Activated CD4-positive, alpha-beta memory T cell treated with anti-CD3 and anti-CD28 coated beads for 36 hours (primary cell): ENCODE data around the gene SIPA1L3. TPM values are rescaled to one million over a fixed set of nuclear protein-coding genes. Genes with fewer than 3 reads are reported as not detected.

Source experiments
- CTCF ChIA-PET: fragments of 350-600 bp; sonication (Branson Sonifier 250); formaldehyde crosslinking; loops from one replicate; lab custom pipeline; 2021; ENCODE audit warnings: antibody characterized with exemption, inconsistent platforms; lab: Charles Lee
- POLR2A ChIA-PET: fragments of 350-600 bp; sonication (Branson Sonifier 250); formaldehyde crosslinking; loops from one replicate; lab custom pipeline; 2021; ENCODE audit warnings: antibody characterized with exemption; lab: Charles Lee
- DNase-seq: peaks from one replicate; pipeline ENCODE4 v3.0.0-alpha.2; 2020
- H3K27ac Mint-ChIP-seq: one replicate; pipeline ENCODE4 v1.8.0; 2021; ENCODE audit warnings: mixed read lengths
- H3K27me3 Mint-ChIP-seq: one replicate; pipeline ENCODE4 v1.8.0; 2021; ENCODE audit warnings: mixed read lengths
- H3K36me3 Mint-ChIP-seq: one replicate; pipeline ENCODE4 v1.8.0; 2021; ENCODE audit warnings: mixed read lengths
- H3K4me1 Mint-ChIP-seq: one replicate; pipeline ENCODE4 v1.8.0; 2021; ENCODE audit warnings: low read depth, mixed read lengths
- H3K4me3 Mint-ChIP-seq: one replicate; pipeline ENCODE4 v1.8.0; 2021; ENCODE audit warnings: mild to moderate bottlenecking, mixed read lengths
- H3K9me3 Mint-ChIP-seq: one replicate; pipeline ENCODE4 v1.8.0; 2021; ENCODE audit warnings: mixed read lengths
- intact Hi-C: fragments of 100-400 bp; cut with micrococcal nuclease; formaldehyde crosslinking; loops from one replicate; pipeline ENCODE4 v1.15.1; 2023
- total RNA-seq, 2 experiments: library from RNA; stranded (reverse); gene quantifications; one replicate each; pipeline ENCODE4 v1.2.3, GENCODE V29; 2021

Gene SIPA1L3
- total RNA-seq, 2 experiments from 2014 or later, result 10.3 to 12.1 TPM

DNA sequence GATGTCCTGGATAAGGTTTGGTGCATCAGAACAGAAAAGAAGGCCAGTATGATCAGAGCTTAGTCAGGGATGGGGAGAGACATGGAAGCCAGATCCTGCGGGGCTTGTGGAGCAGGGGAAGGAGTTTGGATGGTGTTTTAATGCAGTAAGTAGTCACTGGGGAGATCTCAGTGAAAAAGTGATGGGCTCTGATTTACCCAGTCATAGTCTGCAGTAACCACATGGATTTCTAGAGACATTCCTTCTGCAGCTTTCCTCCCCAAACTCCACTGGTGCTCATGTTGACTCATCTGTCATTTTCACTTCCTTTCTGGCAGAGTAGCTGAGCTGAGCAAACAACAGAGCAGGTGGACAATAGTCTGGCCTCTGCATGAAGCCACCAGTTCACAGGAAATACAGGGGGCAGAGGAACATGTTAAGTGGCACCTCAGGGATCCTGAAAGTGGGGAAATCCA is 172.9 kb downstream of the SIPA1L3 start:
- peak; percentile 19 for DNase-seq
- Mint-ChIP-seq H3K36me3 (peaks cover 8% of the 10 kb centered on the region), H3K4me3 (no peak overlapping the region), H3K27me3 (no peaks in the 10 kb centered on the region), H3K9me3 (peaks cover 3% of the 10 kb centered on the region), H3K27ac (peak overlapping the region; percentile 54), H3K4me1 (peaks cover 16% of the 10 kb centered on the region)
- CTCF ChIA-PET, result interaction anchor here (1.0 to 1.7 kb wide), 4 partner anchors 15 to 177 kb away, joined by 3 to 11 read pairs (median 6); partner anchors contain the start of genes SIPA1L3 and WDR87
- POLR2A ChIA-PET, result interaction anchor here (1.8 to 2.1 kb wide), 2 partner anchors 31 to 77 kb away, joined by 6 to 8 read pairs; no protein-coding TSS in a partner anchor
- intact Hi-C loops, result loop anchor here (2.0 kb wide), 1 partner anchor 77 kb away; no protein-coding TSS in a partner anchor

DNA sequence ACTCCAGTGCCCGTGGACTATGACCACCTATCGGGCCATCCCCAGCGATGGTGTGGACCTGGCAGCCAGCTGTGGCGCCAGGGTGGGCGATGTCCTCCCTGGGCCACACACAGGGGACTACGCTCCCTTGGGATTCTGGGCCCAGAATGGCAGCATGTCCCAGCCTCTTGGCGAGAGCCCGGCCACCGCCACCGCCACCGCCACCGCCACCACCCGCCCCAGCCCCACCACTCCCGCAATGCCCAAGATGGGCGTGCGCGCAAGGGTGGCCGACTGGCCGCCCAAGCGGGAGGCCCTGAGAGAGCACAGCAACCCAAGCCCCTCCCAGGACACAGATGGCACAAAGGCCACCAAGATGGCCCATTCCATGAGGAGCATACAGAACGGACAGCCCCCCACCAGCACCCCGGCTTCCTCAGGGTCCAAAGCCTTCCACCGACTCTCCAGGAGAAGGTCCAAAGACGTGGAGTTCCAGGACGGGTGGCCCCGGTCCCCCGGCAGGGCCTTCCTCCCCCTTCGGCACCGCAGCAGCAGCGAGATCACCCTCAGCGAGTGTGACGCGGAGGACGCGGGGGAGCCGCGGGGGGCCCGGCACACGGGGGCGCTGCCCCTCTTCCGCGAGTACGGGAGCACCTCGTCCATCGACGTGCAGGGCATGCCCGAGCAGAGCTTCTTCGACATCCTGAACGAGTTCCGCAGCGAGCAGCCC is 174.7 kb downstream of the SIPA1L3 start:
- intact Hi-C loops, result loop anchor here (1.0 to 2.0 kb wide), 3 partner anchors 32 to 174 kb away; partner anchors contain the start of gene SIPA1L3
- POLR2A ChIA-PET, result interaction anchor here (1.0 to 2.1 kb wide), 3 partner anchors 9 to 78 kb away, joined by 3 to 8 read pairs (median 6); no protein-coding TSS in a partner anchor
- CTCF ChIA-PET, result interaction anchor here (1.0 to 1.6 kb wide), 2 partner anchors 179 to 253 kb away, joined by 3 to 11 read pairs; no protein-coding TSS in a partner anchor

DNA sequence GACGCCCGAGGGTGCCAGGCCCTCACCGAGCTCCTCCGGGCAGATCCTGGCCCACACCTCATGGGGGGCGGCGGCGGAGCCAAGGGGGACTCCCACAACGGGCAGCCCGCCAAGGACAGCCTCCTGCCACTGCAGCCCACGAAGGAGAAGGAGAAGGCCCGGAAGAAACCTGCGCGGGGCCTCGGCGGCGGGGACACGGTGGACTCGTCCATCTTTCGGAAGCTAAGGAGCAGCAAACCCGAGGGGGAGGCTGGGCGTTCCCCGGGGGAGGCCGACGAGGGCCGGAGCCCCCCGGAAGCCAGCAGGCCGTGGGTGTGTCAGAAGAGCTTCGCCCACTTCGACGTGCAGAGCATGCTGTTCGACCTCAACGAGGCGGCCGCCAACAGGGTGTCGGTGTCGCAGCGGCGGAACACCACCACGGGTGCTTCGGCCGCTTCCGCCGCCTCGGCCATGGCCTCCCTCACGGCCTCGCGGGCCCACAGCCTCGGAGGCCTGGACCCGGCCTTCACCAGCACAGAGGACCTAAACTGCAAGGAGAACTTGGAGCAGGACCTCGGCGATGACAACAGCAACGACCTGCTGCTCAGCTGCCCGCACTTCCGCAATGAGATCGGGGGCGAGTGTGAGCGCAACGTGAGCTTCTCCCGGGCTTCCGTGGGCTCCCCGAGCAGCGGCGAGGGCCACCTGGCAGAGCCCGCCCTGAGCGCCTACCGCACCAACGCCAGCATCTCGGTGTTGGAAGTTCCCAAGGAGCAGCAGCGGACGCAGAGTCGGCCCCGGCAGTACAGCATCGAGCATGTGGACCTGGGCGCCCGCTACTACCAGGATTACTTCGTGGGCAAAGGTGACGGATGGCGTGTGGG is 175.5 kb downstream of the SIPA1L3 start:
- H3K4me1 Mint-ChIP-seq, result peaks cover 16% of the 10 kb centered on the region

More for the DNA sequence above, 174.7 kb downstream of the SIPA1L3 start:
- DNase-seq, result no peak
- Mint-ChIP-seq H3K27ac (no peak overlapping the region), H3K9me3 (no peaks in the 10 kb centered on the region), H3K4me1 (peaks cover 16% of the 10 kb centered on the region), H3K27me3 (no peaks in the 10 kb centered on the region), H3K4me3 (no peak overlapping the region), H3K36me3 (peaks cover 4% of the 10 kb centered on the region)

DNA sequence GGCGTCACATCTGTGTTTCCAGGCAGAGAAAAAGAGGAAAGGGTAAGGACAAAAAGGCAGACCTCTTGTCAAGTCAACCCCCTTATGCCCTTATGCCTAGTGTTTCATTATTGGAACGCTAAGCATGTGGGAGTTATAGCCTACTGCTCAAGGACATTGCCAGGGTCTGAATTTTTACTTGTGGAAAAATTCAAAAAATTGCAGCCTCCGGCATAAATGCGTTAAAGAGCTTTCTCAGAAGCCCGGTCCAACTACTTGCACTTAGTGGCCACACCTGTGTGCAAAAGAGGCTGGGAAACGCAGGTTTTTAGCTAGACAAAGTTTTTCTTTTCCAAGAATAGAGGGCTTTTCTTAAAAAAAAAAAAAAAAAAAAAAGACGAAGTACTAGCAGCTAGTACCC is 177.2 kb downstream of the SIPA1L3 start:
- Mint-ChIP-seq H3K9me3 (no peaks in the 10 kb centered on the region), H3K27me3 (no peaks in the 10 kb centered on the region), H3K36me3 (peaks cover 5% of the 10 kb centered on the region), H3K4me1 (peaks cover 16% of the 10 kb centered on the region), H3K4me3 (no peak overlapping the region), H3K27ac (no peak overlapping the region)
- ChIA-PET POLR2A (no interaction called here), CTCF (interaction anchor here (0.7 to 2.5 kb wide), 2 partner anchors 10 to 162 kb away, joined by 3 to 12 read pairs; no protein-coding TSS in a partner anchor)
- DNase-seq, result no peak
- intact Hi-C loops, result no loop called here

More for the DNA sequence above, 175.5 kb downstream of the SIPA1L3 start:
- no peak overlapping the region for H3K4me3 Mint-ChIP-seq
- no peaks in the 10 kb centered on the region for H3K9me3 Mint-ChIP-seq
- ChIA-PET POLR2A (no interaction called here), CTCF (interaction anchor here (1.0 to 2.5 kb wide), 2 partner anchors 12 to 253 kb away, joined by 3 to 12 read pairs; no protein-coding TSS in a partner anchor)
- DNase-seq, result no peak
- H3K36me3 Mint-ChIP-seq, result peaks cover 3% of the 10 kb centered on the region
- intact Hi-C loops, result no loop called here
- no peak overlapping the region for H3K27ac Mint-ChIP-seq
- H3K27me3 Mint-ChIP-seq, result no peaks in the 10 kb centered on the region

DNA sequence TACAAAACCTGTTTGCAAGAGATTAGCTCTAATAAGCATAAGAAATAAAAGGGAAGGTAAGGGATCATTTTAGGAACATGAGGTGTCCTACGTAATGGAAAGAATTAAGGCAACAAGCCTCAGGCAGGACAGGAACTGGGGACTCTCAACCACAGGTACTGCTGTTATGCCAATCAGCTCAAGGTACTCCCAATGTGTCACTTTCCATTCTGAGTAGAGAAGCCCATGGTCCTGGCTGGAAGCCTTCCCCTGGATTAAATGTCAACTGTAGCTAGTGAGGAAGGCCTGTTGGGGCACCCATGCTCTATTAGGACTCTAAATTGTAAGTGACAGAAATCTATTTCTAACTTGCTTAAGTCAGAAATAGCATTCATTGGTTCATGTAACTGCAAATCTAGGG is 182.4 kb downstream of the SIPA1L3 start:
- no peaks in the 10 kb centered on the region for H3K4me1 Mint-ChIP-seq
- POLR2A ChIA-PET, result interaction anchor here (0.7 kb wide), 1 partner anchor 408 kb away, joined by 4 read pairs; no protein-coding TSS in a partner anchor
- no peaks in the 10 kb centered on the region for H3K27me3 Mint-ChIP-seq
- no peak overlapping the region for H3K4me3 Mint-ChIP-seq
- intact Hi-C loops, result no loop called here
- peaks cover 1% of the 10 kb centered on the region for H3K36me3 Mint-ChIP-seq
- H3K27ac Mint-ChIP-seq, result no peak overlapping the region
- H3K9me3 Mint-ChIP-seq, result no peaks in the 10 kb centered on the region
- CTCF ChIA-PET, result no interaction called here
- no peak for DNase-seq

DNA sequence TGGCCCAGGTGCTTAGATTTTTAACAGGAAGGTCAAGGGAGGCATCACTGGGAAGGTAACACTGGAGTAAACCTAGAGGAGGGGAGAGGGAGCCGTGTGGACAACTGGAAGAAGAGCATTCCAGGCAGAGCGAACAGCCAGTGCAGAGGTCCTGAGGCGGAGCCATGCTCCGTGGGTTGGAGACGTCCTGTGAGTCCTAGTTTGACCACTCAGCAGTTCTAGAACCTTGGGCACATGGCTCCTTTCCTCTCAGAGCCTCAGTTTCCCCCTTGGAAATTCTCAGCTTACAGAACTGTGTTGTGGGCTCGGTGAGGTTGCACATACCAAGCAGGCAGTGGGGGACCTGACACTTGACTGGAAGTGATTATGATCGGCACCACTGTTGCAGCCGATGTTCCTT is 186.1 kb downstream of the SIPA1L3 start:
- POLR2A ChIA-PET, result no interaction called here
- H3K4me3 Mint-ChIP-seq, result no peak overlapping the region
- H3K27me3 Mint-ChIP-seq, result no peaks in the 10 kb centered on the region
- no peak overlapping the region for H3K27ac Mint-ChIP-seq
- peaks cover 3% of the 10 kb centered on the region for H3K36me3 Mint-ChIP-seq
- intact Hi-C loops, result no loop called here
- no peak for DNase-seq
- CTCF ChIA-PET, result no interaction called here
- H3K9me3 Mint-ChIP-seq, result no peaks in the 10 kb centered on the region
- H3K4me1 Mint-ChIP-seq, result no peaks in the 10 kb centered on the region

DNA sequence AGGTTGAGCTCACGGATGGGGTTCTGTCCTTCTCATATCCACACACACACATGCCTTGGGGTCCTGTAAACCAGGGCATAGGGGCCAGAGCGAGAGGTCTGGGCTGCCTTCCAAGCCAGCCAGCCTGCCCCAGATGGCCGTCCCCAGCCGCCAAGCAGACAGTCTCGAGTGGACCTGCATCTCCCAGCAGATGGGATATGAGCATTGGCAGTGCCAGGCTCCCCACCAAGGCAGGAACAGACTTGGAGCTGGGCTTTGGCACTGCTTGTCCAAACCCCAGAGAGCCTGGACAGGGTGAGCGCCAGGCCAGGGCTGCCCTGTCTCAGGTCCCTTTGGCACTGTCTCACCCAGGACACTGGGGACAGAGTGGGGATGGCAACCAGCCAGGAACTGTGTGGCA is 186.6 kb downstream of the SIPA1L3 start:
- ChIA-PET CTCF (interaction anchor here (0.7 to 2.2 kb wide), 4 partner anchors 10 to 199 kb away, joined by 3 to 18 read pairs (median 11); partner anchors contain the start of genes SIPA1L3 and WDR87), POLR2A (no interaction called here)
- intact Hi-C loops, result no loop called here
- Mint-ChIP-seq H3K27ac (no peak overlapping the region), H3K4me1 (no peaks in the 10 kb centered on the region), H3K36me3 (peaks cover 3% of the 10 kb centered on the region), H3K9me3 (no peaks in the 10 kb centered on the region), H3K4me3 (no peak overlapping the region), H3K27me3 (no peaks in the 10 kb centered on the region)
- no peak for DNase-seq

DNA sequence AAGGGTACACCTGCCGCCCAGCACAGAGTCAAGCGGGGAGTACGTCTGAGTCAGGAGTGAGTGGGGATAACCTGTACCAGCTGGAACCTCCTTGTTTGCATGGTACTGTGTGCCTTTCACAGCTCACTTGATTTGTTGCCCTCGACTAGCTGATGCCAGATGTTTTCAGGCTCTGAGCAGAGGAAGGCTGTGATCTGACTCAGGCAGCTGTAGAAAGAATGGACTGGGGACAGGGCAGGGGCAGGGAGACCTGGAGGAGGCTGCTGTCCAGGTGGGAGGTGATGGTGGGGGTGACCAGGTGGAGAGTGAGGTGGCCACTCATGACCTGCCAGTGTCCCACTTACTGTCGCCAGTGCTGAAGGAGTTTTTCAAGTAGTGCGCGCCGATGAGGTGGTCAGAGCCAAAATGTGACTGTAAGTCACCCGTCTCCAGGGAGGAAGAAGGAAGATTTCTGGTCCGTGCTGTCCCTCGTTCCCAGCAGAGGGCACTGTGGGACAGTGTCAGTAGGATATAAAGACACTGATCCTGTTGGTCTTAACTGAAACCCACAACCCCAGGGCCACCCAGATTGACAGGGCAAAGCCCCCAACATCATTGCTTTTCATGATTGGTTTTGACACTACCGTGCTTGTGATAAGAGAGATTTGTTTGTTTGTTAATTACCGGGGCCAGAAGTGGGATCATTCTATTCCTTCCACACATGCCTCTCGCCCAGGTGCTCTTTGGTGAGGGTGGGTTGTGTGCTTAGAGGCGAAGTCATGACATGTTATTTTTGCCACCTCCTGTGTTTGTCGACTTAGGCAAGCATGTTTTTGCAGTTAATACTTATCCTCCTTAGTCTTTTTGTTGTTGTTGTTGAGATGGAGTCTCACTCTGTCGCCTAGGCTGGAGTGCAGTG is 188.7 kb downstream of the SIPA1L3 start:
- Mint-ChIP-seq H3K4me3 (no peak overlapping the region), H3K27ac (no peak overlapping the region), H3K9me3 (peaks cover 6% of the 10 kb centered on the region), H3K4me1 (no peaks in the 10 kb centered on the region), H3K27me3 (no peaks in the 10 kb centered on the region), H3K36me3 (peaks cover 16% of the 10 kb centered on the region)
- intact Hi-C loops, result loop anchor here (5.0 kb wide), 1 partner anchor 188 kb away; the partner anchor contains the start of genes SIPA1L3 and WDR87
- ChIA-PET CTCF (interaction anchor here (0.7 to 2.2 kb wide), 12 partner anchors 11 to 197 kb away, joined by 3 to 18 read pairs (median 4); partner anchors contain the start of genes SIPA1L3 and WDR87), POLR2A (no interaction called here)
- DNase-seq, result peak; percentile 71

DNA sequence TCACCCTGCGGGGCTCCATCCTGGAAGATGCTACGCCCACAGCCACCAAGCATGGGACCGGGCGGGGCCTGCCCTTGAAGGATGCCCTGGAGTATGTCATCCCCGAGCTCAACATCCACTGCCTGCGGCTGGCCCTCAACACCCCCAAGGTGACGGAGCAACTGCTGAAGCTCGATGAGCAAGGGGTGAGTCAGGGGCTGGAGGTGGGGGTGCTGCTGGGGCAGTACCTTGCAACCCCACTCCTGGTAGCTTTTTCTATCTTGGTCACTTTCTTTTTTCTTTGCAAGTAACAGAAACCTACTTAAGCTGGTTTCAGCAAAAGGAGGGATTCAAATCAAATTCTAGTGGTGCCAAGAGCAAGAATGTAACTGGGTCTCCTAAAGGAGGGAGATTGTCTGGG is 193.0 kb downstream of the SIPA1L3 start:
- POLR2A ChIA-PET, result no interaction called here

DNA sequence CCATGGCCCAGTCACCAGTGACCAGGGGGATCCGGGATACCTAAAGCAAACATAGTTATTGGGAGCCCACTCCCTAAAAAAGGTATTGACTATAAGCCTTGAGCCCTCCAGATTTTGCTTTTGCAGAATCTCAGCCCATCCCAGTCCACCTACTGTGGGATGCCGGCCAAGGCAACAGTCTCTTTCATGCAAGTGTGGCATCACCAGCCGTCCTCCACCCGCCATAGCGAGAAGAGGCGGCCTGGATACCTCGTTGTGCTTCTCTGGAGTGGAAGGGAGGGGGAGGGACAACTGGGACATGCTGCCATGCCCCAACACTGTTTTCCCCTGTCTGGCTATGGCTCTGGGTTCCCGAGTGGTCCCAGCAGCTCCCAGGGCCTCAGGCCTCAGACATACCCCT is 193.6 kb downstream of the SIPA1L3 start:
- peaks cover 28% of the 10 kb centered on the region for H3K36me3 Mint-ChIP-seq
- H3K4me1 Mint-ChIP-seq, result no peaks in the 10 kb centered on the region
- H3K4me3 Mint-ChIP-seq, result no peak overlapping the region
- intact Hi-C loops, result no loop called here
- no peak for DNase-seq
- H3K27me3 Mint-ChIP-seq, result no peaks in the 10 kb centered on the region
- ChIA-PET POLR2A (no interaction called here), CTCF (no interaction called here)
- peaks cover 6% of the 10 kb centered on the region for H3K9me3 Mint-ChIP-seq
- H3K27ac Mint-ChIP-seq, result no peak overlapping the region

More for the DNA sequence above, 193.0 kb downstream of the SIPA1L3 start:
- intact Hi-C loops, result loop anchor here (5.0 kb wide), 1 partner anchor 193 kb away; the partner anchor contains the start of genes SIPA1L3 and WDR87
- H3K4me3 Mint-ChIP-seq, result no peak overlapping the region
- CTCF ChIA-PET, result no interaction called here
- H3K4me1 Mint-ChIP-seq, result no peaks in the 10 kb centered on the region
- peaks cover 28% of the 10 kb centered on the region for H3K36me3 Mint-ChIP-seq
- no peaks in the 10 kb centered on the region for H3K27me3 Mint-ChIP-seq
- no peak for DNase-seq
- peaks cover 6% of the 10 kb centered on the region for H3K9me3 Mint-ChIP-seq
- H3K27ac Mint-ChIP-seq, result no peak overlapping the region

DNA sequence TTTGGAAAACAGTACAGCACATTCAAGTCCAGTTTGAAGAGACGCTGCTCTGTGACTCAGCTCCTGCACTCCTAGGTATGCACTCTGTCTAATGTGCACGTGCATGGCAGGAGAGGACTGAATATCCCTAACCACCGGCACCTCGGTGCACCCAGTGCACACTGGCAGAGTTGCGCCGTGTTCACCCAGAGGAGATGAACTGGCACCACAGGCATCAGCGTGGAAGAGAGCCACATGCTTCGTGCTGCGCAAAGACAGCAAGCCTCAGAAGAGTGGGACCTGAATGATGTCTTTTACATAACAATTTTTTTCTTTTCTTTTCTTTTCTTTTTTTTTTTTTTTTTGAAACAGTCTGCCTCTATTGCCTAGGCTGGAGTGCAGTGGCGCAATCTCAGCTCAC is 194.7 kb downstream of the SIPA1L3 start:
- DNase-seq, result no peak

More for the DNA sequence above, 194.7 kb downstream of the SIPA1L3 start:
- peaks cover 31% of the 10 kb centered on the region for H3K36me3 Mint-ChIP-seq
- H3K27ac Mint-ChIP-seq, result no peak overlapping the region
- ChIA-PET POLR2A (no interaction called here), CTCF (no interaction called here)
- no peak overlapping the region for H3K4me3 Mint-ChIP-seq
- H3K4me1 Mint-ChIP-seq, result no peaks in the 10 kb centered on the region
- no peaks in the 10 kb centered on the region for H3K27me3 Mint-ChIP-seq
- intact Hi-C loops, result no loop called here
- peaks cover 6% of the 10 kb centered on the region for H3K9me3 Mint-ChIP-seq
